Testis (tissue), 3 donors: ENCODE data around the gene LAMA5. TPM values are rescaled to one million over a fixed set of nuclear protein-coding genes. Genes with fewer than 3 reads are reported as not detected.

ENCODE experiments used
- DNase-seq: peaks from one replicate; pipeline ENCODE4 v3.0.0-alpha.2; 2019
- H3K27ac ChIP-seq, 2 donors: fragments of 200-600 bp; sonication (generic); one replicate each; pipeline ENCODE4 v1.5.1; 2019
- H3K27me3 ChIP-seq: fragments of 200-600 bp; sonication (generic); one replicate; pipeline ENCODE4 v1.5.1; 2019
- H3K36me3 ChIP-seq: fragments of 200-600 bp; sonication (generic); one replicate; pipeline ENCODE4 v1.5.1; 2017; ENCODE audit warnings: low read depth; ENCODE audit errors: missing control alignments
- H3K4me1 ChIP-seq: fragments of 200-600 bp; sonication (generic); one replicate; pipeline ENCODE4 v1.5.1; 2019
- H3K4me3 ChIP-seq, 2 donors: fragments of 200-600 bp; sonication (generic); one replicate each; pipeline ENCODE4 v1.5.1; 2017 to 2019
- H3K9me3 ChIP-seq: fragments of 200-600 bp; sonication (generic); one replicate; pipeline ENCODE4 v1.5.1; 2017
- CTCF ChIP-seq, 3 experiments: fragments of 450-650 bp in 2 of 3; fragments of 200-600 bp in 1 of 3; sonication (generic) in 1 of 3; IDR thresholded peaks; one replicate each; pipeline ENCODE4 v1.5.1; 2016 to 2019; ENCODE audit warnings: antibody characterized with exemption in 3 of 3, mild to moderate bottlenecking in 2 of 3, moderate library complexity in 1 of 3
- POLR2A ChIP-seq: fragments of 450-650 bp; IDR thresholded peaks from one replicate; pipeline ENCODE4 v1.6.1; 2017; ENCODE audit warnings: antibody characterized with exemption, mild to moderate bottlenecking, moderate library complexity
- WGBS, 2 donors: methylation state at CpG; one replicate each; pipeline ENCODE4 v1.1.5; 2018; 5-methylcytosine and 5-hydroxymethylcytosine counted together
- intact Hi-C: fragments of 100-400 bp; cut with DNase I; formaldehyde crosslinking; loops from one replicate; pipeline ENCODE4 v1.15.1; 2023; ENCODE audit warnings: low total_unique reads
- polyA plus RNA-seq: library from polyadenylated mRNA; stranded (reverse); fragments of 350-450 nt; fragmentation: Illumina TruSeq; extraction: RNeasy Lipid Tissue Mini Kit (QIAGEN cat#74804); gene quantifications from one replicate; pipeline ENCODE4 v1.2.3, GENCODE V29; 2014; ENCODE audit warnings: low read depth, low replicate concordance; ENCODE audit not compliant: insufficient read depth
- total RNA-seq, 2 donors: library from RNA; depleted of rRNA; stranded (reverse); fragments of >200 nt; gene quantifications; one replicate each; pipeline ENCODE4 v1.2.3, GENCODE V29; 2016

LAMA5 gene
- total and polyA plus RNA-seq, 3 donors from 2014 or later = 33.2 to 144 (median 121) TPM

- 78 to 83% methylated on average over 2 to 9 of the region's 9 CpGs for WGBS, 2 donors
- intact Hi-C loops = no loop called here
- peaks cover 20% of the 10 kb centered on the region for H3K4me1 ChIP-seq
These were observed 37.1 kb upstream of the LAMA5 start for GRCh38 chr20:62404112-62404665.

DNA sequence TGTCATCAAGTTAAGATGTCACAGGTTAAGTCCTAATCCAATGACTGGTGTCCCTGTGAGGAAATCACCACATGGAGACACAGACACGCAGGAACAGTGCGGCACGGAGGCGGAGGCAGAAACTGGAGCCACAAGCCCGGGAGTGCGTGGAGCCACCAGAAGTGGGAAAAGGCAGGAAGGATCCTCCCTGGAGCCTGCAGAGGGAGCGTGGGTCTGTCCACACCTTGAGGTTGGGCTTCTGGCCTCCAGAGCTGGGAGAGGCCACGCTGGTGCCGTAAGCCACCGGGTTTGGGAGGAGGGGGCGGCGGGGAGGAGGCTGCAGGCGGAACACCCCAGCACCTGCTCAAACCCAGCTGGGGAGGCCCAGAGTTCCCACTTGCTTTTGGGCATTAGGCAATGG lies 36.2 kb upstream of the LAMA5 start:
- H3K4me1 ChIP-seq = peaks cover 20% of the 10 kb centered on the region
- intact Hi-C loops = no loop called here
- WGBS, 2 donors = 83 to 85% methylated on average over 13 of the region's 13 CpGs
- no peak for TF ChIP-seq POLR2A
- H3K9me3 ChIP-seq = no peaks in the 10 kb centered on the region
- no peak overlapping the region for H3K4me3 ChIP-seq
- no peak overlapping the region for H3K27ac ChIP-seq
- H3K27me3 ChIP-seq = no peaks in the 10 kb centered on the region
- no peak for DNase-seq
- no peaks in the 10 kb centered on the region for H3K36me3 ChIP-seq

More at GRCh38 chr20:62404112-62404665, 37.1 kb upstream of the LAMA5 start:
- no peaks in the 10 kb centered on the region for H3K36me3 ChIP-seq
- TF ChIP-seq POLR2A (no peak), CTCF (IDR thresholded peaks at IDR 0.05) (no peak)
- DNase-seq = no peak
- no peak overlapping the region for H3K27ac ChIP-seq
- H3K27me3 ChIP-seq = no peaks in the 10 kb centered on the region
- no peak overlapping the region for H3K4me3 ChIP-seq
- H3K9me3 ChIP-seq = no peaks in the 10 kb centered on the region

GRCh38 chr20:62402456-62403150 lies 35.5 kb upstream of the LAMA5 start:
- Histone ChIP-seq H3K9me3 (no peaks in the 10 kb centered on the region), H3K4me3 (no peak overlapping the region), H3K27me3 (no peaks in the 10 kb centered on the region), H3K4me1 (peaks cover 18% of the 10 kb centered on the region), H3K27ac (no peak overlapping the region), H3K36me3 (no peaks in the 10 kb centered on the region)
- intact Hi-C loops = no loop called here
- TF ChIP-seq POLR2A (no peak), CTCF (IDR thresholded peaks at IDR 0.05) (no peak)
- 89 to 100% methylated on average over 10 to 23 of the region's 23 CpGs for WGBS, 2 donors
- no peak for DNase-seq

DNA sequence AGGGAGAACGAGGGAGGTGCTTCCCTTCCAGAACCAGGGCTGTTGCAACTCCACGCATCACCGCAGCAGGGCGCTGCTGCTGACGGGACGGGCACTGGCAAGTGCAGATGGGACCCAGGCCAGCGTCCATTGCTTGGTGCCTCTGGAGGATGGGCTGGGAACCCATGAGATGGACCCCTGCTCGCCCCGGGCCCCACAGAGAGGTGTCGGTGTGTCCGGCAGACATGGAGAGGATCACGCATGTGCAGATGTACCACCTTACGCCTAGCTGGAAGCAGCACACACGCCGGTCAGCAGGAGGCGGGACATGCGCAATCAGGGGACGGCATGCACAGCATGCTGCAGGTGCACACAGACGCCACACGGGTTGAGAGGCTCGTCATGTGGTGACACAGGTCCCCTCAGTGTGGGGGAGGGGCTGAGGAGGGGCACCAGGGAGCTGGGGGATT lies 34.2 kb upstream of the LAMA5 start:
- DNase-seq = no peak
- WGBS, 2 donors = 89 to 92% methylated on average over 17 to 21 of the region's 21 CpGs

More for the DNA sequence above, 34.2 kb upstream of the LAMA5 start:
- intact Hi-C loops = no loop called here
- no peak for TF ChIP-seq CTCF (IDR thresholded peaks at IDR 0.05)
- no peak for TF ChIP-seq POLR2A
- Histone ChIP-seq H3K27ac (no peak overlapping the region), H3K4me3 (no peak overlapping the region), H3K9me3 (no peaks in the 10 kb centered on the region), H3K4me1 (peaks cover 12% of the 10 kb centered on the region), H3K36me3 (no peaks in the 10 kb centered on the region), H3K27me3 (no peaks in the 10 kb centered on the region)
